Activated CD4-positive, alpha-beta T cell treated with anti-CD3 and anti-CD28 coated beads, Interleukin-2, amount 50 U/mL, for 16 hours (primary cell): Measurements from ENCODE around the gene HAGHL.

Experiments
- DNase-seq: peaks from one replicate; pipeline ENCODE4 v3.0.0-alpha.2; 2020

Gene HAGHL

DNA sequence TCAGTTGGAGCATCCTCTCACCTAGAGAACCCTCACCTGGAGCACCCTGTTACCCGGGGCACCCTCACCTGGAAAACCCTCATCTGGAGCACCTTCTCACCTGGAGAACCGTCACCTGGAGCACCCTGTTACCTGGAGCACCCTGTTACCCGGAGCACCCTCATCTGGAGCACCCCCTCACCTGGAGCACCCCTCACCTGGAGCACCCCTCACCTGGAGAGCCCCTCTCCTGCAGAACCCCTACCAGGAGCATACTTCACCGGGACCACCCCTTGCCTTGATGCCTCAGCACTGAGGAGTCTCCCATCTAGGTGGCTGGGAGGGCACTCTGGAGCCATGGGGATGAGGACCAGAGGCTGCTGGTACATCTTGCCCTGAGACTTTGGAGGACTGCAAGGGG is 17.9 kb upstream of the HAGHL start:
- DNase-seq, result no peak

DNA sequence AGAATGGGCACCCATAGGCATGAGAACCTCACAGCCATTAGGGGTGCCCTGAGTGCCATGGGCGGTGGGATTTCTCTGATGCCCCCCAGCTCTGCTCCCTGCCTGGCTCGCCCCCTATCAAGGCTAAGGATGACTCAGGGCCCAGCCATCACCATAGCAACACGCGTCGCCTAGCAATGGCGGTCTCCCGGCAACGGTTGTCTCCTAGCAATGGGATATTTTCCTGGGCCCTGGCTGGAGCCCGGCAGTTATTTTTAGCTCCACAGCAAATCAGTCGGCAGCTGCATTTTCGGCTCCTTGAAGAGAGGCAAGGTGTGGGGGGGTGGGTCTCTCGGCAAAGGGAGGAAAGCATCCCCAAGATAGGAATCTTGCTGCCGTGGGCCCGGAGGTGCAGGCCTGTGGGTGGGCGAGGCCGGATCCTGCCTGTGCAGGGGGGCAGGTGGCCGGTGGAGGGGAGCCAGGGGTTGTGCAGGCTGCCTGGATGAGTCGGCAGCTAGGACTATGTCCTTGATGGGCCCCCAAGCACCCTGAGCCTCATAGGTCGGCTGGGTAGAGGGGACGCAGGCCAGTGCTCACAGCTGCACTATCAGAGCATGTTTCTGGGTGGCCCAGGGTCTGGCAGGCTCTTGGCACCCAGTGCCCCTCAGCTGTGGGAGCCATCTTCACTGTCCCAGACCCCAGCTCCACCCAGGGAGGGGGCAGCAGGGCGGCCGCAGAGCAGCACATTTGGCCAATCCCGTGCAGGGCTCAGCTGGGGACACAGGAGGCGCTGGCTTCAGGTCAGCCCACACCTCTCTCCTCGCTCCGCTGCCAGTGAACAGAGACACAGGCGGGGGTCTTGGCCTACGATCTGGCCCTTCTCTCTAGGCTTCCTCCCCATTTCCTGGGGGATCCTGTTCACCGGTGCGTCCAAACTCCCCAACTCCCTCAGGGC is 17.1 kb upstream of the HAGHL start:
- no peak for DNase-seq

GRCh38 chr16:710500-711075 is 16.3 kb upstream of the HAGHL start:
- no peak for DNase-seq

GRCh38 chr16:711084-711483 is 15.8 kb upstream of the HAGHL start:
- no peak for DNase-seq

DNA sequence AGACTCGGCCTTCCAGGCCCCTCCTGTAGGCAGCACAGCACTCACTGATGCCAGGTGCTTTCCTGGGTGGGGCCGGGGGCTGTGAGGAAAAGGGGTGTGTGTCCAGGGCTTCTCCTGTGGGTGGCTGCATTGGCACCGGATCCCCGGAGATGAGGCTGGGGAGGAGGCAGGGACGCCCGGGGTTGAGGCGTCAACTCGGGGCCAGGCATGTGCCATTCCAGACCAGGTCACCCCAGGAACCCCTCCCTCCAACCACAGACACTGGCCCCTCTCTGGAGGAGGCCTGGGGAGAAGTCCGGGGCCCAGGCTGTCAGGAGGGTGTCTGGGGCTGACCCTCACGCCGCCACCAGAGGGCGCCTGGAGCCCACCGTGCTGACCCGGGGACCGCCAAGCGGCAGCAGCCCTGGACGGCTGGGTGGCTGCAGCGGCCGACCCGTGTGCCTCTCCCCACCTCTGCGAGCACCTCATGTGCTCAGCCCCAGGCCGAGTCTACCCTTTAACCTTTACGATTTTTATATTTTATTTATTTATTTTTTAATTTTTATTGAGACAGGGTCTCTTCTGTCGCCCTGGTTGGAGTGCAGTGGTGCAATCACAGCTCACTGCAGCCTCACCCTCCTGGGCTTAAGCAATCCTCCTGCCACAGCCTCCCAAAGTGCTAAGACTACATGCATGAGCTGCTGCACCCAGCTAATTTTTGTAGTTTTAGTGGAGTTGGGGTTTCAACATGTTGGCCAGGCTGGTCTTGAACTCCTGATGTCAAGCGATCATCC is 15.2 kb upstream of the HAGHL start:
- peak; percentile 78 for DNase-seq

GRCh38 chr16:712740-713250 is 14.1 kb upstream of the HAGHL start:
- peak; percentile 58 for DNase-seq

- no peak for DNase-seq
Observed at GRCh38 chr16:714079-714478, 12.8 kb upstream of the HAGHL start.

DNA sequence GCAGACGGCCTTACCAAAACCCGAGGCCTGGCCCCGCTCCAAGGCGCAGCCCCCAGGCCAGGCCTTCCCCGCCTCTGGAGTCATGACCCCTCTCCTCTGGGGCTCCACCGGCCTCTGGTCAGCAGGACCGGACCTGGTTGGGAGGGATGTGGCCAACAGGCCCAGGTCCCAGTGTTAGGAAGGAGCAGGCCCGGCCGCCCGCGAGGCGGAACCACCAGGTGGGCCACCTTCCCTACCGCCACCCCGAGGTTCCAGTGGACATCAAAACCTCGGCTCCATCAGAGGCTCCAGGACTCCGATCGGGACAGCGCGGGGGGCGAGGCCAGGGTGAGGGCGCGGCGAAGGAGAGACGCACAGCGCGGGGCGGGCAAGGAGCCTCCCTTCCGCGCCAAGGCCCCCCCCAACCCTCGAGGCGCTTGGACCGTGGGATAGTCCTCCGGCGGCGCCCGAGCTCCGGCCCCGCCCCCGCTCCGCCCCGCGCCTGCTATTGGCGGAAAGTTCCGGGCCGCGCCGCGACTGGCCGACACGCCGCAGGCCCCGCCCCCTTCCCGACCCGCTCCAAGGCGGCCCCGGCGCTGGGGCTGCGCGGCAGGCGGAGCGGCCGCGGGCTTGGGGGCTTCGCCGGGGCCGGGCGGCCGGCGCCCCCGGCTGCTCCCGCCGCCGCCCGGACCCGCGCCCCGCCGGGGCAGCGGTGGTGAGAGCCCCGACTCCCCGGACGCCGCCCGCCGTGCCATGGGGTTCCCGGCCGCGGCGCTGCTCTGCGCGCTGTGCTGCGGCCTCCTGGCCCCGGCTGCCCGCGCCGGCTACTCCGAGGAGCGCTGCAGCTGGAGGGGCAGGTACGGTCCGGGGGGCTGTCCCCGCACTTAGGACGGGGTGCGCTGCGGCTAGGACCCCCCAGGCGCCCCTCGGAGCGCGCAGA is 12.1 kb upstream of the HAGHL start, which contains the start of gene METRN:
Gene METRN, plus strand, starts transcription at position 561 of the 919 bp plus-strand sequence. Its CDS starts 172 bp downstream, at position 733.
- peak; percentile 89 for DNase-seq

- no peak for DNase-seq
Observed at GRCh38 chr16:715477-716199, 11.3 kb upstream of the HAGHL start.

GRCh38 chr16:716200-716568 is 10.7 kb upstream of the HAGHL start:
- DNase-seq, result no peak

GRCh38 chr16:716768-717325 is 10.1 kb upstream of the HAGHL start:
- DNase-seq, result no peak

GRCh38 chr16:717450-718245 is 9.3 kb upstream of the HAGHL start:
- no peak for DNase-seq

DNA sequence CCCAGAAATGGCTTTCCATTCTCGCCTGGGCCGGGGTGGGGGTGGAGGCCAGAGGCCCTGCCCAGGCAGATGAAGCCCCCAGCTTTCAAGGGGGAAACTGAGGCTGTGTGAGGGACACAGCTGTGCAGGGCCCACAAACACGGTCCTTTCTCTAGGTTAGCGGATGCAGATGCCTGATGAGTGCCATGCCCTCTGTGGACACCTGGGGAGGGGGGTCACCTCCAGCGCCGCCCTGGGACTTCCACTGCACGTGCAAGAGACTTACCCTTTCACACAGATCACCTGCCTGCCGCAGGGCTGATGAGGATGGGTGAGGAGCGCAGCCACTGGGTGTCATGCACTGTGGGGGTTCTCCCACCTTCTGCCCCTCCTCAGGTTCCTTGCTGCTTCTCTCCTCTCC is 8.5 kb upstream of the HAGHL start:
- no peak for DNase-seq

DNA sequence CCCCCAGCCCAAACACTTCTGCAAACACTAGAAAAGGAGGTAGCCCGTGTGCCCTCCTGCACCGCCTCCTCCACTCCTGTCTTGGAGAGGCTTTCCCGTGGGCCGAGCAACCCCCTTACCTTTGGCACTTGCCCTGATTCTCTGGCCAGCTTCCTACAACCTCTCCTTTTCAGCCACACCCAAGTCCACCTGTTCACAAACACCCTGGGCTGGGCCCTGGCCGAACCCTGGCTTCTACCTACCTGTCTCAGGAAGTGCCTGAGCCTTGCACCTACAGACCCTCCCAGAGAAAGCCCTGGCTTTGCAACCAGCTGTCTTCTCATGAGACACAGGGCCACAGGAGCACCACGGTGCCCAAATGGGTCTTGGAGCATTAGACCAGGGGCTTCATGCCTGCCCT is 8.0 kb upstream of the HAGHL start:
- DNase-seq, result no peak

DNA sequence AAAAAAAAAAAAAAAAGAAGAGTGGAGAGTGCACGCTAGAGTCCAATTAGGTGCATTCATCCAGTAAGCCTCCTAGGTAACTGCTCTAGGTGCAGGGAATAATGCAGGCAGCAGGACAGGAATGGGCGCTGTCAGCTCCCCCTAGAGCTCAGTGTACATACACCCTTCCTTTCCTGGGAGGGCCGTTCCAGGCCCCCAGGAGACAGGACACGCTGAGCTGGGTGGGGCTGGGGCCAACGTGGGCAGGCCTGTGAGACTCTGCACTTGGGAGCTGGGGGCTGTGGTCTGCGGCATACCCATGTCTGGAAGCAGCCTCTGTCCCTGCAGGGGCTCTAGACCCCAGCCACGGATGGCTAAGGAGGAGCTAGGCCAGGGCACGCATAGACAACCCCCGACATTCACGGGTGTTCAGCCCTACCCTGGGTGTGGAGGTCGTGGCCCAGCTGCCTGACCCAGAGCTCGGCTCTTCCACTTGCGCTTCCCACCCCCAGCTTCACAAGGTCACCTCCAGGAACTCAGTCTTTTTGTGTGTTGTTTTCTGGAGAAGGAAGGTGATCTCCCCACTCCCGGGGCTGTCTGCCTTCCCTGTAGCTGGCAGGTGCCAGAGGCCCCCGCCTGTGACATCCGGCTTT is 7.0 kb upstream of the HAGHL start:
- no peak for DNase-seq

DNA sequence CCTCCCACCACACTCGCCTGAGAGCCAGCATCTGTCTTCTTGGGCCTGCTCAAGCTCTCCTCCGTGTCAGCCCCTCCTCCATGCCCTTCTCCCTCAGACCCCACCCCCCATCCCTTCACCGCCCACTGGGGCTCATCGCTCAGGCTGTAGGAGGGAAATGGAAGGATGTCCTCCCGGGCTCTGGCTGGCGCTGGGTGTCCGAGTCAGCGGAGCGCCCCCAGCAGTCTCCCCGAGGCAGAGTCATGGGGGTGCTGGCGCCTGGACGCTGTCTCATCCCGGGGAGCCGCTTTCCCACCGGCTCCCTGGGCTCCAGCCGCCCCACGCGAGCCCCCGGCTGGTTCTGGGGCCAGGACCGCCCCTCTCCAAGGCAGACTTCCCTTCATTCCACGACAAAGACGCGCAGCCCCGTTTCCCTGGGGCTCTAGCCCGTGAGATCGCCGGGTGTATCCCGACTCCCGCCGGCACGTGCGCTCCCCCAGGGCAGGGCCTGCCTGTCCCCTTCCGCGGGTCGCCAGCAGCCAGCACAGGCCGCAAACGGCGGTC is 6.4 kb upstream of the HAGHL start:
- peak; percentile 66 for DNase-seq

GRCh38 chr16:720990-721764 is 5.7 kb upstream of the HAGHL start, which contains the start of gene ANTKMT:
Gene ANTKMT, plus strand, starts transcription at chr16:721146. Its CDS starts 129 bp downstream, at chr16:721275.
- DNase-seq, result peak; percentile 86

GRCh38 chr16:721765-722540 is 5.0 kb upstream of the HAGHL start:
- DNase-seq, result no peak
